ENCODE results near the gene PHYH.
"Not testable (repeated sequence)": the region's sequence is repeated elsewhere in the genome, so short reads cannot be mapped to it uniquely, and the experiment has no call there.

Gene PHYH

GRCh38 chr10:13247246-13247645 lies 52.6 kb downstream of the PHYH start:
- no peak overlapping the region for H3K27ac ChIP-seq
- TF ChIP-seq, protein P1, sequence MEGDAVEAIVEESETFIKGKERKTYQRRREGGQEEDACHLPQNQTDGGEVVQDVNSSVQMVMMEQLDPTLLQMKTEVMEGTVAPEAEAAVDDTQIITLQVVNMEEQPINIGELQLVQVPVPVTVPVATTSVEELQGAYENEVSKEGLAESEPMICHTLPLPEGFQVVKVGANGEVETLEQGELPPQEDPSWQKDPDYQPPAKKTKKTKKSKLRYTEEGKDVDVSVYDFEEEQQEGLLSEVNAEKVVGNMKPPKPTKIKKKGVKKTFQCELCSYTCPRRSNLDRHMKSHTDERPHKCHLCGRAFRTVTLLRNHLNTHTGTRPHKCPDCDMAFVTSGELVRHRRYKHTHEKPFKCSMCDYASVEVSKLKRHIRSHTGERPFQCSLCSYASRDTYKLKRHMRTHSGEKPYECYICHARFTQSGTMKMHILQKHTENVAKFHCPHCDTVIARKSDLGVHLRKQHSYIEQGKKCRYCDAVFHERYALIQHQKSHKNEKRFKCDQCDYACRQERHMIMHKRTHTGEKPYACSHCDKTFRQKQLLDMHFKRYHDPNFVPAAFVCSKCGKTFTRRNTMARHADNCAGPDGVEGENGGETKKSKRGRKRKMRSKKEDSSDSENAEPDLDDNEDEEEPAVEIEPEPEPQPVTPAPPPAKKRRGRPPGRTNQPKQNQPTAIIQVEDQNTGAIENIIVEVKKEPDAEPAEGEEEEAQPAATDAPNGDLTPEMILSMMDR (conservative IDR thresholded peaks at IDR 0.05; ENCODE audit: low read depth): no peak
- CTCF ChIA-PET: no interaction called here
- POLR2A ChIA-PET (ENCODE audit: low non-redundant PET): no interaction called here
- DNase-seq (ENCODE audit: low spot score): no peak

DNA sequence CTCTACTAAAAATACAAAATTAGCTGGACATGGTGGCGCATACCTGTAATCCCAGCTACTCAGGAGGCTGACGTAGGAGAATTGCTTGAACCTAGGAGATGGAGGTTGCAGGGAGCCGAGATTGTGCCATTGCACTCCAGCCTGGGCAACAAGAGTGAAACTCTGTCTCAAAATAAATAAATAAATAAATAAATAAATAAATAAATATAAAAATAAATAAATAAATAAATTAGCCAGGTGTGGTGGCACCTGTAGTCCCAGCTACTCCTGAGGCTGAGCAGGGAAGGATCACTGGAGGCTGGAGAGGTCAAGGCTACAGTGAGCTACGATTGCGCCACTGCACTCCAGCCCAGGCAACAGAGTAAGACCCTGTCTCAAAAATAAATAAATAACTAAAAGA lies 57.6 kb downstream of the PHYH start:
- DNase-seq (ENCODE audit: low spot score); POLR2A ChIA-PET (ENCODE audit: low non-redundant PET); H3K27ac ChIP-seq; CTCF ChIA-PET: not testable (repeated sequence)

DNA sequence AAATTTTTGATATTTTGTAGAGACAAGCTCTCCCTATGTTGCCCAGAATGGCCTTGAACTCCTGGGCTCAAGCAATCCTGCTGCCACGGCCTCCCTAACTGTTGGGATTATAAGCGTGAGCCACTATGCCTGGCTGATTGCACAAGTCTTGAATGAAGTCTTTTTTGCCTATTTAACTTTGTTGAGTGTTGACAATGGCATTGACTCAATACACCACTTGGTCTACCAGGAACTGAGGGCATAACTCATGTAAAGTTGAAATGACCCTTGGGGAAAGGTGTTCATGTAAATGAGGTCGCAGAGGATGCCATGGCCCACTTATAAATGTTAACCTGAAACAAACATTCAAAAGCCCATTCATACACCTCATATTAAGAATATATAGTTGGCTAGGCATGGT lies 58.3 kb downstream of the PHYH start:
- ChIA-PET CTCF (no interaction called here), POLR2A (ENCODE audit: low non-redundant PET) (no interaction called here)
- no peak for DNase-seq (ENCODE audit: low spot score)
- H3K27ac ChIP-seq: no peak overlapping the region
- TF ChIP-seq, protein P1 (conservative IDR thresholded peaks at IDR 0.05; ENCODE audit: low read depth): no peak

GRCh38 chr10:13239923-13240322 lies 59.9 kb downstream of the PHYH start:
- ChIA-PET CTCF (no interaction called here), POLR2A (ENCODE audit: low non-redundant PET) (no interaction called here)
- H3K27ac ChIP-seq: no peak overlapping the region
- TF ChIP-seq, protein P1 (conservative IDR thresholded peaks at IDR 0.05; ENCODE audit: low read depth): no peak
- no peak for DNase-seq (ENCODE audit: low spot score)

GRCh38 chr10:13238271-13239077 lies 61.4 kb downstream of the PHYH start:
- TF ChIP-seq, protein P1 (conservative IDR thresholded peaks at IDR 0.05; ENCODE audit: low read depth): no peak
- ChIA-PET POLR2A (ENCODE audit: low non-redundant PET) (no interaction called here), CTCF (interaction anchor here (0.6 to 0.7 kb wide), 3 partner anchors 64 to 322 kb away, joined by 3 read pairs; no protein-coding TSS in a partner anchor)
- DNase-seq (ENCODE audit: low spot score): no peak
- no peak overlapping the region for H3K27ac ChIP-seq

GRCh38 chr10:13236638-13237037 lies 63.2 kb downstream of the PHYH start:
- no peak for DNase-seq (ENCODE audit: low spot score)
- no peak overlapping the region for H3K27ac ChIP-seq
- ChIA-PET CTCF (no interaction called here), POLR2A (ENCODE audit: low non-redundant PET) (no interaction called here)
- TF ChIP-seq, protein P1 (conservative IDR thresholded peaks at IDR 0.05; ENCODE audit: low read depth): no peak

GRCh38 chr10:13234736-13235135 lies 65.1 kb downstream of the PHYH start:
- POLR2A ChIA-PET (ENCODE audit: low non-redundant PET): not testable (repeated sequence)

More at GRCh38 chr10:13234736-13235135, 65.1 kb downstream of the PHYH start:
- CTCF ChIA-PET: interaction anchor here (0.7 kb wide), 1 partner anchor 977 kb away, joined by 6 read pairs; no protein-coding TSS in a partner anchor
- DNase-seq (ENCODE audit: low spot score); H3K27ac ChIP-seq: not testable (repeated sequence)

All from RWPE1 (cell line).